SK-N-SH (cell line): Measurements from ENCODE around the gene MYH11. TPM values are rescaled to one million over a fixed set of nuclear protein-coding genes. Genes with fewer than 3 reads are reported as not detected.

Experiments used
- CTCF ChIA-PET: fragments of 300-600, 350-600 bp; formaldehyde crosslinking; extraction: SDS; loops from one replicate; lab custom pipeline; 2021; lab: Yijun Ruan, JAX
- POLR2A ChIA-PET: fragments of 350-600 bp; sonication (Branson Sonifier 250); formaldehyde crosslinking; extraction: SDS; loops from one replicate; lab custom pipeline; 2020; ENCODE audit warnings: antibody characterized with exemption, inconsistent platforms; lab: Yijun Ruan, JAX
- DNase-seq: peaks from one replicate; pipeline ENCODE4 v3.0.0; 2012
- H2AFZ ChIP-seq: fragments of 200-600 bp; sonication (generic); 2 replicates; pipeline ENCODE4 v1.8.1; 2016; ENCODE audit warnings: antibody characterized with exemption, mild to moderate bottlenecking, low read depth
- H3F3A ChIP-seq: fragments of 200-600 bp; sonication (generic); replicated peaks from 2 replicates; pipeline ENCODE3; 2016; ENCODE audit warnings: antibody characterized with exemption, mild to moderate bottlenecking; ENCODE audit not compliant: insufficient read depth
- H3K27ac ChIP-seq, 2 experiments: fragments of 200-500 bp in 1 of 2; fragments of 200-600 bp in 1 of 2; sonication (Bioruptor generic) in 1 of 2; sonication (generic), shearing (Covaris generic) in 1 of 2; 2 replicates each; pipeline versions ENCODE4 v1.5.1 to v1.6.1; 2014 to 2016; ENCODE audit warnings: low read depth in 2 of 2, inconsistent platforms in 1 of 2, low read length in 1 of 2, mild to moderate bottlenecking in 1 of 2, mixed read lengths in 1 of 2
- H3K27me3 ChIP-seq: fragments of 200-600 bp; sonication (generic), shearing (Covaris generic); 2 replicates; pipeline ENCODE4 v1.6.1; 2016; ENCODE audit warnings: mixed run types; ENCODE audit not compliant: insufficient read depth
- H3K36me3 ChIP-seq, 2 experiments: fragments of 200-500 bp in 1 of 2; fragments of 200-600 bp in 1 of 2; sonication (Bioruptor generic) in 1 of 2; sonication (generic) in 1 of 2; replicated peaks in 1 of 2; 2 replicates each; pipeline versions ENCODE3 to v1.5.1; 2014 to 2016; ENCODE audit warnings: low read length in 1 of 2, mild to moderate bottlenecking in 1 of 2; ENCODE audit not compliant: insufficient read depth in 2 of 2, control insufficient read depth in 1 of 2
- H3K4me1 ChIP-seq, 2 experiments: fragments of 200-500 bp in 1 of 2; fragments of 200-600 bp in 1 of 2; sonication (Bioruptor generic) in 1 of 2; sonication (generic), shearing (Covaris generic) in 1 of 2; 2 replicates each; pipeline versions ENCODE4 v1.5.1 to v1.6.1; 2014 to 2016; ENCODE audit warnings: low read depth in 1 of 2, low read length in 1 of 2, mixed run types in 1 of 2; ENCODE audit not compliant: insufficient read depth in 2 of 2, control insufficient read depth in 1 of 2
- H3K4me2 ChIP-seq: fragments of 200-600 bp; sonication (generic), shearing (Covaris generic); 2 replicates; pipeline ENCODE4 v1.6.1; 2017; ENCODE audit warnings: mixed run types
- H3K4me3 ChIP-seq, 2 experiments: fragments of 200-500 bp in 1 of 2; fragments of 200-600 bp in 1 of 2; sonication (Bioruptor generic) in 1 of 2; sonication (generic), shearing (Covaris generic) in 1 of 2; 2 replicates each; pipeline versions ENCODE4 v1.5.1 to v1.8.1; 2014 to 2016; ENCODE audit warnings: low read depth in 2 of 2, inconsistent platforms in 1 of 2, low read length in 1 of 2, mild to moderate bottlenecking in 1 of 2, mixed read lengths in 1 of 2, moderate library complexity in 1 of 2
- H3K79me2 ChIP-seq: fragments of 200-600 bp; sonication (generic); 2 replicates; pipeline ENCODE4 v1.8.1; 2017; ENCODE audit warnings: mild to moderate bottlenecking; ENCODE audit not compliant: insufficient read depth
- H3K9ac ChIP-seq: fragments of 200-600 bp; sonication (generic); 2 replicates; pipeline ENCODE4 v1.6.1; 2017; ENCODE audit warnings: mixed run types
- H3K9me2 ChIP-seq: fragments of 200-600 bp; sonication (generic); 2 replicates; pipeline ENCODE4 v1.6.1; 2017; ENCODE audit warnings: mixed run types
- H3K9me3 ChIP-seq: fragments of 200-600 bp; sonication (generic); 2 replicates; pipeline ENCODE4 v1.6.1; 2017; ENCODE audit warnings: mixed run types, mild to moderate bottlenecking, moderate library complexity
- H4K20me1 ChIP-seq: fragments of 200-600 bp; sonication (generic); 2 replicates; pipeline ENCODE4 v1.6.1; 2017; ENCODE audit warnings: mild to moderate bottlenecking, mixed run types; ENCODE audit not compliant: insufficient read depth
- CTCF ChIP-seq: fragments of 200-600 bp; sonication (generic); IDR thresholded peaks from 2 replicates; pipeline ENCODE4 v1.6.1; 2017; ENCODE audit warnings: antibody characterized with exemption, mild to moderate bottlenecking, moderate library complexity
- GABPA ChIP-seq: IDR thresholded peaks from 2 replicates; pipeline ENCODE4 v1.4.0; 2012; ENCODE audit warnings: low read depth, mild to moderate bottlenecking
- IRF3 ChIP-seq: fragments of 150-350 bp; IDR thresholded peaks from 2 replicates; pipeline ENCODE4 v1.6.1; 2016; ENCODE audit warnings: mild to moderate bottlenecking, low read depth, low read length
- JUND ChIP-seq: IDR thresholded peaks from 2 replicates; pipeline ENCODE4 v1.4.0; 2012
- MXI1 ChIP-seq: IDR thresholded peaks from 2 replicates; pipeline ENCODE4 v1.6.1; 2012; ENCODE audit warnings: mild to moderate bottlenecking, low read depth, low read length, improper control_type of control experiment
- REST ChIP-seq: IDR thresholded peaks from 2 replicates; pipeline ENCODE4 v1.6.1; 2012; ENCODE audit warnings: mild to moderate bottlenecking, low read depth, low read length, moderate library complexity
- RFX5 ChIP-seq: IDR thresholded peaks from 2 replicates; pipeline ENCODE4 v1.6.1; 2012; ENCODE audit warnings: mild to moderate bottlenecking, improper control_type of control experiment, low read length
- RXRA ChIP-seq: IDR thresholded peaks from 2 replicates; pipeline ENCODE4 v1.4.0; 2012; ENCODE audit warnings: low read depth, mild to moderate bottlenecking, borderline replicate concordance
- SIN3A ChIP-seq: IDR thresholded peaks from 2 replicates; pipeline ENCODE4 v1.6.1; 2012; ENCODE audit warnings: low read depth, mild to moderate bottlenecking, low read length, moderate library complexity, borderline replicate concordance
- SMC3 ChIP-seq: IDR thresholded peaks from 2 replicates; pipeline ENCODE4 v1.6.1; 2012; ENCODE audit warnings: low read depth, low read length, improper control_type of control experiment
- TEAD4 ChIP-seq: IDR thresholded peaks from 2 replicates; pipeline ENCODE4 v1.4.0; 2012; ENCODE audit warnings: mild to moderate bottlenecking, borderline replicate concordance; ENCODE audit not compliant: insufficient read depth
- USF1 ChIP-seq: IDR thresholded peaks from 2 replicates; pipeline ENCODE4 v1.4.0; 2012; ENCODE audit warnings: low read depth, borderline replicate concordance
- WGBS: methylation state at CpG from one replicate; pipeline ENCODE4 v1.1.6; 2017; ENCODE audit warnings: low lambda C conversion rate; 5-methylcytosine and 5-hydroxymethylcytosine counted together
- polyA plus RNA-seq, 3 experiments: library from polyadenylated mRNA; depleted of rRNA; stranded (reverse); fragments of >200 nt; gene quantifications; 2 replicates each; pipeline ENCODE4 v1.2.3, GENCODE V29; 2012

The MYH11 gene
- polyA plus RNA-seq, 1 of the 3 experiments (the other 2 are of a cell fraction): 0.02 TPM

GRCh38 chr16:15870011-15870410 is 13.2 kb upstream of the MYH11 start (continued):
- TF ChIP-seq REST: no peak
- TF ChIP-seq CTCF: no peak
- TF ChIP-seq GABPA: no peak
- no peak for TF ChIP-seq SIN3A
- TF ChIP-seq RXRA: no peak
- no peak for TF ChIP-seq SMC3
- no peak for TF ChIP-seq TEAD4
- TF ChIP-seq, all 33 proteins: peak for 0

- Histone ChIP-seq H4K20me1 (no peaks in the 10 kb centered on the region), H3K79me2 (0 out of 2 replicates have a peak, but pooled peaks cover under 1% of the 10 kb centered on the region), H3K27me3 (no peaks in the 10 kb centered on the region), H3K27ac (no peak overlapping the region), H3K36me3 (peaks cover 29 to 52% of the 10 kb centered on the region in 2 experiments), H3K4me2 (no peak overlapping the region), H3K9ac (no peak overlapping the region), H3K4me3 (no peak overlapping the region), H3F3A (no peaks in the 10 kb centered on the region), H3K9me2 (no peaks in the 10 kb centered on the region), H3K4me1 (no peaks in the 10 kb centered on the region), H3K9me3 (no peaks in the 10 kb centered on the region), H2AFZ (no peak overlapping the region)
- ChIA-PET POLR2A (no interaction called here), CTCF (interaction anchor here (1.1 kb wide), 1 partner anchor 10 kb away, joined by 3 read pairs; no protein-coding TSS in a partner anchor)
- no peak for DNase-seq
- 95% methylated on average over 5 of the region's 5 CpGs for WGBS
- no peak for TF ChIP-seq TEAD4
- no peak for TF ChIP-seq JUND
- TF ChIP-seq MXI1: no peak
- TF ChIP-seq RXRA: no peak
These were observed 9.6 kb upstream of the MYH11 start for GRCh38 chr16:15866451-15866850.

GRCh38 chr16:15865742-15866141 is 8.9 kb upstream of the MYH11 start:
- TF ChIP-seq SIN3A (no peak), USF1 (no peak), RFX5 (no peak), JUND (no peak), IRF3 (no peak), TEAD4 (no peak)
- no peak for DNase-seq
- POLR2A ChIA-PET: no interaction called here

More at GRCh38 chr16:15865742-15866141, 8.9 kb upstream of the MYH11 start:
- Histone ChIP-seq H3K9me2 (no peaks in the 10 kb centered on the region), H3K27me3 (no peaks in the 10 kb centered on the region), H3F3A (no peaks in the 10 kb centered on the region), H3K4me3 (no peak overlapping the region), H4K20me1 (no peaks in the 10 kb centered on the region), H3K79me2 (no peaks in the 10 kb centered on the region), H3K27ac (no peak overlapping the region), H2AFZ (no peak overlapping the region), H3K9ac (no peak overlapping the region), H3K36me3 (peaks cover 26 to 45% of the 10 kb centered on the region in 2 experiments), H3K4me2 (no peak overlapping the region), H3K4me1 (no peaks in the 10 kb centered on the region), H3K9me3 (no peaks in the 10 kb centered on the region)
- 78% methylated on average over 7 of the region's 7 CpGs for WGBS
- CTCF ChIA-PET: no interaction called here
